Smooth muscle cell of the coronary artery (primary cell): Measurements from ENCODE around the gene RNF214. TPM values are rescaled to one million over a fixed set of nuclear protein-coding genes. Genes with fewer than 3 reads are reported as not detected.

Experiments
- total RNA-seq: library from RNA; depleted of rRNA; stranded (reverse); fragments of >200 nt; gene quantifications from 2 replicates; pipeline ENCODE4 v1.2.3, GENCODE V29; 2014; ENCODE audit warnings: low replicate concordance

The RNF214 gene
- 5.5 and 7.3 TPM in 2 replicates for total RNA-seq

DNA sequence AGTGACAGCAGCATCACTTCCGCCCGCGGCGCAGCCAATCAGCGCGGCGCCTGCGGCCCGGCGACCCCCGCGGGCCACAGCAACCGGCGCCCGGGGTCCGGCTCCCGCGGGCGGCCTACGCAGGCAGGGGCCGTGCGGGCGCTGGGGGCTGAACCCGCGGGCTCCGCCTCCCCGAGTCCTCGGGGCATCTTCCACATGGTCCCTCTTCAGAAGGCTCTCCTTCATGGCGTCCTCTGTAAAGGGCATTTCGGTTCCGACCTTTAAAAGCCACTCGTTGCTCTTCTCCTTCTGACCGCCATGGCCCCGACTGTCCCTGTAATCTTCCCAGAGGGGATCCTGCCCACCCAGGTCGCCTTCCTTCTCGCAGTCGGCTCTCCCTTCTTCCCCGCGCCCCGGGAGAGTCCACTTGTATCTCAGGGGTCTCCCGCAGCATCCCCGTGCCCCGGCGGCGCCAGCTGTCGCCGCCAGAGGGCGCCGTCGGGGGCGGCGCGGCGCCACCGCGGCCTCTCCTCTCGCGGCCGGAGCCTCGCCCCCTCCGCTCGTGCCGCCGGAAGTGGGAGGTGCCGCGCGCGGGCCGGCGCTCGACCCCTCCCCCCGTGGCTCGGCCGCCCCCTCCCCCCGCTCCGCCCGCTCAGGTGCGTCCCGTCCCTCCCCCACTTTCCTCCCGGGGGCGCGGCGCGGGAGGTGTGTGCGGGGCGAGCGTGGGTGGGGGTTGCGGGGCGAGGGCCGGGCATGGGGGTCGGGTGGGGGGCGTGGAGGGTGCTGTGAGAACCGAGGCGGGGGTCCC lies at the start of gene RNF214:
Gene RNF214, plus strand, starts transcription at position 580 of the 787 bp plus-strand sequence. CDS start 1,602 bp downstream, outside the sequence.

DNA sequence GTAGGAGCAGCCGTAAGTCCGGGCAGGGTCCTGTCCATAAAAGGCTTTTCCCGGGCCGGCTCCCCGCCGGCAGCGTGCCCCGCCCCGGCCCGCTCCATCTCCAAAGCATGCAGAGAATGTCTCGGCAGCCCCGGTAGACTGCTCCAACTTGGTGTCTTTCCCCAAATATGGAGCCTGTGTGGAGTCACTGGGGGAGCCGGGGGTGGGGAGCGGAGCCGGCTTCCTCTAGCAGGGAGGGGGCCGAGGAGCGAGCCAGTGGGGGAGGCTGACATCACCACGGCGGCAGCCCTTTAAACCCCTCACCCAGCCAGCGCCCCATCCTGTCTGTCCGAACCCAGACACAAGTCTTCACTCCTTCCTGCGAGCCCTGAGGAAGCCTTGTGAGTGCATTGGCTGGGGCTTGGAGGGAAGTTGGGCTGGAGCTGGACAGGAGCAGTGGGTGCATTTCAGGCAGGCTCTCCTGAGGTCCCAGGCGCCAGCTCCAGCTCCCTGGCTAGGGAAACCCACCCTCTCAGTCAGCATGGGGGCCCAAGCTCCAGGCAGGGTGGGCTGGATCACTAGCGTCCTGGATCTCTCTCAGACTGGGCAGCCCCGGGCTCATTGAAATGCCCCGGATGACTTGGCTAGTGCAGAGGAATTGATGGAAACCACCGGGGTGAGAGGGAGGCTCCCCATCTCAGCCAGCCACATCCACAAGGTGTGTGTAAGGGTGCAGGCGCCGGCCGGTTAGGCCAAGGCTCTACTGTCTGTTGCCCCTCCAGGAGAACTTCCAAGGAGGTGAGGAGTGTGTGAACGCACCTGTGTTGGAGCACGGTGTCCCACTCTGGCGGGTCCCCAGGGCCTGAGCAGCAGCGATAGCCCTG lies 33.2 kb upstream of the RNF214 start, which contains the start of gene TAGLN:
Gene TAGLN, plus strand, starts transcription at position 318 of the 863 bp plus-strand sequence. CDS start 3,644 bp downstream, outside the sequence.

DNA sequence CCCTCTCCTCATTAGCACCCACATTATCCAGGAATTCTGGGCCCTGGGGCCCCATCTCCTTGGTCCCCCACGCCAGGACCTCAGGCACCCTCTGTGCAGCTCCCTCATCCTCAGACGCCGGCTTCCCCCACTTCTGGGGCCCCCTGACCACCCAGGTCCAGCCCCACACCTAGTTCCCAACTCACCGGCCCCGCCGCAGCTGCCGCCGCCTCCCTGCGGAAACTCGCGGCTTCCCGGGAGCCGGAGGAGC lies 704 bp upstream of the RNF214 start, which contains the start of gene PCSK7:
Gene PCSK7, minus strand, starts transcription at position 232 of the 250 bp plus-strand sequence. CDS start 2,229 bp downstream, outside the sequence.

DNA sequence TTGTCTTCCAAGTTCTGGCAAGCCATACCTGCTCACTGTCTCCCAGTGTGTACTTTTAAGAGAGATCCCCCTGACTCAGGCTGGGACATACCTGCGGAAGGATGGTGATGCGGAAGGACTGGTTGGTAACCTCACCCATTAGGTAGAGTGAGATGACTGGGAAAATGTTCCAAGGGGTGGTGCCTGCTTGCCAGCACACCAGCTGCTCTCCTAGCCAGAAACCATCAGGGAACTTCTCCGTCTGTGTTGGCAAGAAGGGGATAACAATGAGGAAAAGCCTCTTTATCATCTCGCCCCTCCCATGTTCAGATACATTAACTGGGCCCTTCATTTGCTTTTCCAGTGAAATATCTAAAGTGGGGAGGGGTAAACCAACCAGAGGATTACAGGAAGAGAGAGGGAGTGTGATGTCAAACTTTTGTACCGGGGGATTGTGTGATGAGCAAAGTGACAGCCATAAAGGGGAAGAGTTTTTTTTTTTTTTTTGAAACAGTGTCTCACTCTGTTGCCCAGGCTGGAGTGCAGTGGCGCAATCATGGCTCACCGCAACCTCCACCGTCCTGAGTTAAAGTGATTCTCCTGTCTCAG lies 58.4 kb downstream of the RNF214 start, which contains the start of gene BACE1-AS:
Gene BACE1-AS, plus strand, starts transcription at position 538 of the 588 bp plus-strand sequence.

DNA sequence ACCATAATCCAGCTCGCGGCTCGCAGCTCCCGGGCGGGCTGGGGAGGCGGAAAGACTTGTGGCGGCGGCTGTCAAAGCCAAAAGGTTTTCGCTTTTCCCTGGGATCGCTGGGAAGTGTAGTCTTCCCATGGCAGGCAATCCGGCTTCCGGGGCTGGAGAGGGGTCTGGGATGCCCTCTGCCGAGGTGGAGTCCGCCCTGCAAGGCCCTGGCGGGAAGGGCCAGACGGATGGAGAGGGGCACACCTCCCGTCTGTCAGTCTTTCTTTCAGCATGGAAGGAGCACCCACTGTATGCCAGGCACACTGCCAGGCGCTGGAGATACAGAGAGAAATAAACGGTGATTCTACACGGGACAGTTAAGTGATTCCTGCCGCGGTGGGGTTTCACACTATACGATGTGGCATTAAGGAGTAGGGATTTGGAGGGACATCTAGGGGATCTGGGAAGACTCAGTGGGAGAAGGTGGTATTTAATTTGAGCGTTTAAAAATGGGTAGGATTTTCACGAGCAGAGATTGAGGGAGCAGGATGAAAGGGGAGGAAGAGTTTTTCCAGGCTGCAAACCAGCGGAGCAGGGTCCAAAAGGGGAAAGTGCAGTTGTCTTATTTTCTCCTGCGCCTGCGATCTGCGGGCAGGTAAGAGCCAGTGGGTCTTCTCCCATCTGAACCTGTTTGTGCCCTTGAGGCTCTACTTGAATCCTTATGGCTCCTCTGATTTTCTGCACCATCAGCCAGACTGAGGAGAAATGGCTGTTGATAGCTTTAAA lies 83.9 kb downstream of the RNF214 start, which contains the start of gene BACE1:
Gene BACE1, minus strand, starts transcription at position 60 of the 765 bp plus-strand sequence. CDS start 461 bp downstream, outside the sequence.

DNA sequence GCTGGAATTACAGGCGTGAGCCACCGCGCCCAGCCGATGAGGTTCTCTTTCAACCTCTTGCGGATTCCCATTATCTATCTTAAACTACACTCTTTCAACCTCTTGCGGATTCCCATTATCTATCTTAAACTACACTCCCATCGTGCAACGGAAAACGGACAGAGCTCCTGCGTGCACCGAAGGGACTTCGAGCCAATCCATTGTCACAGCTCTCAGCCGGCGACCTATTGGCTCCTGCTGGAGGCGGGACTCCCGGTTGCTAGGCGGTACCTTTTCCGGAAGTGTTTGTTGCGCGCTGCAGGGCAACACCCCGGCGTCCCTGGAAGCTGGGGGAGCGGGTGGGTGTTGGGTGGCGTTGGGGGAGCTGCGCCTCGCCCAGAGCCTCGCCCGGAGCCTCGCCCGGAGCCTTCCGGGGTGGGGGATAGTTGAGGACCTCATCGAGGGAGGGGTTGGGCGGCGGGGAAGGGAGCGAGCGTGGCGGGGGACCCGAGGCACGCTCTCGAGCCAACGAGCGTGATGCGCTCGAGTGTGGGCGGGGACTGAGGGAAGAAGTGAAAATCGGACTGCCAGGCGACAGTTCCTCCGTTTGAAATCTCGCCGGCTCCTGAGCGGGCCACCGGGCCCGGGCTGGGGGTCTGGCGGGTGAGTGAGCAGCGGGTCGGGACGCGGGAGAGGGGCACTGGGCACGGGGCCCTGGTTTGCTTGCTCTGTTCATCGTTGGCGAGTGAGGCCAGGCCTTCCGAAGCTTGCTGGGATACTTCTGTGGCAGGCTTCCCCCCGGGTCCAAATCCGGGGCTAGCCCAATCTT lies 95.3 kb downstream of the RNF214 start, which contains the start of gene CEP164:
Gene CEP164, plus strand, starts transcription at position 288 of the 808 bp plus-strand sequence. CDS start 10,733 bp downstream, outside the sequence.

Other genes with a start within 250 kb of the RNF214 start
- gene SIK3, start 134.2 kb upstream of the RNF214 start, total RNA-seq = 11.3 and 12.4 TPM in 2 replicates
- gene PAFAH1B2, start 88.4 kb upstream of the RNF214 start, total RNA-seq = 66.2 and 147 TPM in 2 replicates
- gene SIDT2, start 53.9 kb upstream of the RNF214 start, total RNA-seq = 22.7 and 25.3 TPM in 2 replicates
- gene TAGLN, start 33.3 kb upstream of the RNF214 start, total RNA-seq = 103 and 2,351 TPM in 2 replicates
- 52.0 and 57.0 TPM in 2 replicates for gene PCSK7, start 598 bp upstream of the RNF214 start, total RNA-seq
- gene BACE1-AS, start 58.7 kb downstream of the RNF214 start, total RNA-seq = 1.6 and 2.6 TPM in 2 replicates
- 19.6 and 19.7 TPM in 2 replicates for gene BACE1, start 83.6 kb downstream of the RNF214 start, total RNA-seq
- gene CEP164, start 95.2 kb downstream of the RNF214 start, total RNA-seq = 16.8 and 22.5 TPM in 2 replicates